GM23248 (cell line): ENCODE results near the gene LKAAEAR1. TPM values are rescaled to one million over a fixed set of nuclear protein-coding genes. Genes with fewer than 3 reads are reported as not detected.

Experiments used
- DNase-seq: peaks from one replicate; pipeline ENCODE4 v3.0.0-alpha.2; 2015
- H2AFZ ChIP-seq: fragments of 200-600 bp; sonication (generic); 2 replicates; pipeline ENCODE4 v1.6.1; 2016; ENCODE audit warnings: antibody characterized with exemption
- H3F3A ChIP-seq: fragments of 200-600 bp; sonication (generic); 2 replicates; pipeline ENCODE4 v1.6.1; 2016; ENCODE audit warnings: mild to moderate bottlenecking, antibody characterized with exemption, mixed run types; ENCODE audit not compliant: insufficient read depth
- H3K27ac ChIP-seq: fragments of 200-600 bp; sonication (generic); 2 replicates; pipeline ENCODE4 v1.5.1; 2016; ENCODE audit warnings: mild to moderate bottlenecking
- H3K27me3 ChIP-seq: fragments of 200-600 bp; sonication (generic); replicated peaks from 2 replicates; pipeline ENCODE4 v1.6.1; 2016; ENCODE audit warnings: mild to moderate bottlenecking; ENCODE audit not compliant: insufficient read depth
- H3K36me3 ChIP-seq: fragments of 200-600 bp; sonication (generic); 2 replicates; pipeline ENCODE4 v1.6.1; 2016; ENCODE audit warnings: low read depth, mild to moderate bottlenecking
- H3K4me1 ChIP-seq: fragments of 200-600 bp; sonication (generic); 2 replicates; pipeline ENCODE4 v1.6.1; 2016; ENCODE audit warnings: mild to moderate bottlenecking; ENCODE audit not compliant: insufficient read depth
- H3K4me2 ChIP-seq: fragments of 200-600 bp; sonication (generic); one replicate; pipeline ENCODE4 v1.6.1; 2016; ENCODE audit warnings: mild to moderate bottlenecking; ENCODE audit not compliant: unreplicated experiment
- H3K4me3 ChIP-seq: fragments of 200-600 bp; sonication (generic); 2 replicates; pipeline ENCODE4 v1.5.1; 2016; ENCODE audit warnings: mild to moderate bottlenecking
- H3K79me2 ChIP-seq: fragments of 200-600 bp; sonication (generic); 2 replicates; pipeline ENCODE4 v1.6.1; 2016; ENCODE audit warnings: mild to moderate bottlenecking; ENCODE audit not compliant: insufficient read depth
- H3K9ac ChIP-seq: fragments of 200-600 bp; sonication (generic); 2 replicates; pipeline ENCODE4 v1.6.1; 2016; ENCODE audit warnings: mild to moderate bottlenecking
- H3K9me2 ChIP-seq: fragments of 200-600 bp; sonication (generic); 2 replicates; pipeline ENCODE4 v1.6.1; 2016; ENCODE audit warnings: mixed run types, mild to moderate bottlenecking, moderate library complexity; ENCODE audit not compliant: insufficient read depth
- H3K9me3 ChIP-seq: fragments of 200-600 bp; sonication (generic); one replicate; pipeline ENCODE4 v1.6.1; 2017; ENCODE audit warnings: low read depth
- H4K20me1 ChIP-seq: fragments of 200-600 bp; sonication (generic); 2 replicates; pipeline ENCODE4 v1.6.0; 2016; ENCODE audit not compliant: insufficient read depth
- EZH2 ChIP-seq: fragments of 200-600 bp; sonication (generic); IDR thresholded peaks from 2 replicates; pipeline ENCODE4 v1.6.1; 2018; ENCODE audit warnings: antibody characterized with exemption, mild to moderate bottlenecking; ENCODE audit not compliant: insufficient read depth, poor library complexity, severe bottlenecking
- EZH2phosphoT487 ChIP-seq: fragments of 200-600 bp; sonication (generic); IDR thresholded peaks from 2 replicates; pipeline ENCODE4 v1.6.1; 2018; ENCODE audit warnings: antibody characterized with exemption, moderate library complexity, mild to moderate bottlenecking, low read depth; ENCODE audit not compliant: insufficient read depth
- WGBS, 2 experiments: methylation state at CpG; one replicate each; pipeline ENCODE4 v1.1.6; 2015 to 2017; ENCODE audit warnings: low lambda C conversion rate in 2 of 2, low coverage in 1 of 2; ENCODE audit errors: missing lambda C conversion rate in 2 of 2; 5-methylcytosine and 5-hydroxymethylcytosine counted together
- in situ Hi-C: fragments of 300-500 bp; cut with MboI; formaldehyde crosslinking; loops from 2 replicates; pipeline ENCODE4 v1.15.0; 2020
- polyA plus RNA-seq: library from polyadenylated mRNA; unstranded; fragments of >200 nt; fragmentation: Nextera tagmentation; extraction: Ambion mirVana; gene quantifications from 2 replicates; pipeline ENCODE4 v1.2.1, GENCODE V29; 2016
- total RNA-seq: library from RNA; depleted of rRNA; stranded (reverse); fragments of >200 nt; shearing (Covaris generic); gene quantifications from 2 replicates; pipeline ENCODE4 v1.2.3, GENCODE V29; 2014

LKAAEAR1 gene
- total and polyA plus RNA-seq, 2 experiments from 2014 or later: 0.59 to 3.7 TPM

DNA sequence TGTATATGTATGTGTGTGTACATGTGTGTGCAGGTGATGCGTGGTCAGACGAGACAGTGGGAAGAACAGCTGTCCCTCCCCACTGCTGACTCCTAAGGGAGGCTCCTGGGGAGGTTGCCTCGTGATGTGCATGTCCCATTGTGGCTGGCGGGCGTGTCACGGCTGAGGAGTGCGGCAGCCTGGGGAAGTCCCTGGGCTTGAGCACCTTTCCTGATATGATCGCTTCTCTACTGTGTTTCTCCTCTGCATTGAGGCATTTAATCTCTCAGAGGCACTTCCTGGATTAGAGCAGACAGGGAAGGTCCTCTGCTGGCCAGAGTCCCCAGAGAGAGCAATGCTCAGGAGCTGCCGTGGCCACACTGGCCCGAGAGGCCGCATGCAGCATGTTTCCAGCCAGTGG, 11.7 kb upstream of the LKAAEAR1 start:
- DNase-seq: no peak
- in situ Hi-C loops: no loop called here
- H3K9me3 ChIP-seq: no peaks in the 10 kb centered on the region
- no peaks in the 10 kb centered on the region for H4K20me1 ChIP-seq
- H3F3A ChIP-seq: no peaks in the 10 kb centered on the region
- H3K27me3 ChIP-seq: peaks cover 9% of the 10 kb centered on the region
- no peaks in the 10 kb centered on the region for H3K79me2 ChIP-seq
- no peak overlapping the region for H3K4me3 ChIP-seq
- no peaks in the 10 kb centered on the region for H3K36me3 ChIP-seq
- no peaks in the 10 kb centered on the region for H3K9me2 ChIP-seq
- TF ChIP-seq EZH2phosphoT487 (no peak), EZH2 (no peak)
- H3K4me1 ChIP-seq: no peaks in the 10 kb centered on the region
- H3K4me2 ChIP-seq: no peak overlapping the region
- no peak overlapping the region for H2AFZ ChIP-seq
- H3K9ac ChIP-seq: no peak overlapping the region
- 82 to 84% methylated on average over 11 of the region's 11 CpGs for WGBS, 2 experiments
- no peak overlapping the region for H3K27ac ChIP-seq

DNA sequence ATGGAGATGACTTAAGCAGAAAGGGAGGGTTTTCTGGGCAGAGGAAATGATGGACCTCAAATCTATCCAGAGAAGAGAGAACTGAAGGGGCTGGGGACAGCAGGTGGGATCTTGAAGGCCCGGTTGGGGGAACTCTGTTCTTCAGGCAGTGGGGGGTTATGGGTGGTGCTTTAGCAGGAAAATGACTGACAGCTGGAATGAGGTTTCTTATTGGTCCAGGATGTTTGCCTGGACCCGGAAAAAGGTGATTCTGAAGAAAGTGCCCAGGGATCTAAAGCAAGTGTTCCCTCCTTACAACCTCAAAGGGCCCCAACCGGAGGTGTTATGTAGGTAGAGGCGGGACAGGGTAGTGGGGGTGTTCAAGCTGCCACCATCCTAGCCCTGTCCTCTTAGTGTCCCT, 11.3 kb upstream of the LKAAEAR1 start:
- H3K79me2 ChIP-seq: no peaks in the 10 kb centered on the region
- TF ChIP-seq EZH2: no peak
- TF ChIP-seq EZH2phosphoT487: no peak
- no peaks in the 10 kb centered on the region for H3K4me1 ChIP-seq
- H3K9me2 ChIP-seq: no peaks in the 10 kb centered on the region
- in situ Hi-C loops: no loop called here
- no peak for DNase-seq
- H3K36me3 ChIP-seq: no peaks in the 10 kb centered on the region
- H3K27me3 ChIP-seq: peaks cover 4% of the 10 kb centered on the region; the same call in 1 of the 2 replicates
- 50 to 55% methylated on average over 4 of the region's 4 CpGs for WGBS, 2 experiments
- no peak overlapping the region for H2AFZ ChIP-seq
- no peaks in the 10 kb centered on the region for H3K9me3 ChIP-seq
- H3K4me3 ChIP-seq: no peak overlapping the region
- no peak overlapping the region for H3K27ac ChIP-seq
- no peak overlapping the region for H3K4me2 ChIP-seq
- H4K20me1 ChIP-seq: no peaks in the 10 kb centered on the region
- no peaks in the 10 kb centered on the region for H3F3A ChIP-seq
- no peak overlapping the region for H3K9ac ChIP-seq

DNA sequence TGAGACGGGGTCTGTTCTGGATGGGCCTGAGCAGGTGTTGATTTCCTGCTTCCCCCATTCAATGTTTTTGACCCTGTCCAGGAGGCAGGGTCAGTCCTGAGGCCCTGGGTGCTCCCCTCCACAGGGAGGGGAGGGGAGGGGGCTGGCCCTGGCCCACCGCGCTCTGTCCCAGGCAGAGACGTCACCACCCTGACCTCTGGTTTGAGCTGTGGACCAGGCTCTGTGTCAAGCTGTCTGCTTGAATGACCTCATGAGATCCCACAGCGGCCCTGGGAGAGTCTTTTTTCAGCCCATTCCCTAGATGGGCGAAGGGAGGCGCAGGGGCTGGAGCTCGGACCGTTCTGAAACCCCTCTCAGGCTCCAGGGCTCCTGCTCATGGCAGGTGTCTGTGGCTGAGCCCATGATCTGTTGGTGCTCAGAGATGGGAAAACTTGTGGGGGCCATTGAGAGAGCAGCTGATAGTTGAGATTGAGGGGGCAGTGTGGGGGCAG, 8.9 kb upstream of the LKAAEAR1 start:
- 47% methylated on average over 9 of the region's 9 CpGs for WGBS, 2 experiments
- in situ Hi-C loops: no loop called here

DNA sequence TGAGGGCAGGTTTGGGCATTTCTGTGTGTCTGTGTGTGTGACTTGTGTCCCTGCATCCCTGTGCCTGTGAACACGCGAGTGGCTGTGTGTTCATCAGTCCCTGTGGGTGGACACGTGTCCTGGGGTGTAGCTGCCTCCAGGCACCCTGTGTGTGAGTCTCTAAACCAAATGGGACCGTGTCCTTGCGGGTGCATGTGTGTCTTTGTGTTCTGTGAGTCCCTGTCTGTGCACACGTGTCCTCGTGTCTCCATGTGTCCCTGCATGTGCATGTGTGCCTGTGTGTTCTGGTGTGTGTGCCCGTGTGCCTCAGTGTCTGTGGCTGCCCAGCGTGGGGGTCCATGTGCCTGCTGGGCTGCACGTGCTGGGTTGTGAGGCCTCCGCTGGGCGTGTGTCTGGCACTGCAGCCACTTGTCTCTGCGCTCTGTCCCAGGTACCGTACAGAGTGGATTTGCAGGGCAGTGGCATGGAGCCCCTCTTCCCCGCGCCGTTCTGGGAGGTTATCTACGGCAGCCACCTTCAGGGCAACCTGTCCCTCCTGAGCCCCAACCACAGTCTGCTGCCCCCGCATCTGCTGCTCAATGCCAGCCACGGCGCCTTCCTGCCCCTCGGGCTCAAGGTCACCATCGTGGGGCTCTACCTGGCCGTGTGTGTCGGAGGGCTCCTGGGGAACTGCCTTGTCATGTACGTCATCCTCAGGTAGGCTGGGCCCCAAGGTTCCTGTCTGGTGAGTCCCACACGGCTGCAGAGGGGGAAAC, 8.2 kb upstream of the LKAAEAR1 start:
- H3K9me3 ChIP-seq: no peaks in the 10 kb centered on the region
- H3K4me2 ChIP-seq: no peak overlapping the region
- H3K4me3 ChIP-seq: no peak overlapping the region
- H3K4me1 ChIP-seq: no peaks in the 10 kb centered on the region
- H3K9me2 ChIP-seq: no peaks in the 10 kb centered on the region
- H3K36me3 ChIP-seq: no peaks in the 10 kb centered on the region
- H3K9ac ChIP-seq: no peak overlapping the region
- no peak overlapping the region for H3K27ac ChIP-seq
- no peaks in the 10 kb centered on the region for H4K20me1 ChIP-seq
- no peak for DNase-seq
- in situ Hi-C loops: no loop called here
- no peaks in the 10 kb centered on the region for H3K79me2 ChIP-seq
- 35 to 38% methylated on average over 26 to 27 of the region's 27 CpGs for WGBS, 2 experiments
- no peaks in the 10 kb centered on the region for H3K27me3 ChIP-seq
- no peaks in the 10 kb centered on the region for H3F3A ChIP-seq
- TF ChIP-seq EZH2phosphoT487 (no peak), EZH2 (no peak)
- H2AFZ ChIP-seq: no peak overlapping the region

More for the DNA sequence above, 8.9 kb upstream of the LKAAEAR1 start:
- H4K20me1 ChIP-seq: no peaks in the 10 kb centered on the region
- H3K9me3 ChIP-seq: no peaks in the 10 kb centered on the region
- no peaks in the 10 kb centered on the region for H3F3A ChIP-seq
- H3K4me2 ChIP-seq: no peak overlapping the region
- H3K27ac ChIP-seq: no peak overlapping the region
- no peak overlapping the region for H3K4me3 ChIP-seq
- no peak overlapping the region for H2AFZ ChIP-seq
- H3K4me1 ChIP-seq: no peaks in the 10 kb centered on the region
- DNase-seq: peak; percentile 17
- H3K9me2 ChIP-seq: no peaks in the 10 kb centered on the region
- H3K9ac ChIP-seq: no peak overlapping the region
- no peak for TF ChIP-seq EZH2
- TF ChIP-seq EZH2phosphoT487: no peak
- no peaks in the 10 kb centered on the region for H3K36me3 ChIP-seq
- H3K79me2 ChIP-seq: no peaks in the 10 kb centered on the region
- no peaks in the 10 kb centered on the region for H3K27me3 ChIP-seq
